ENCODE data around the gene SLC2A4. TPM values are rescaled to one million over a fixed set of nuclear protein-coding genes. Genes with fewer than 3 reads are reported as not detected.
A peak's percentile ranks its signal among the peaks of the same experiment; 100 is the strongest.

SLC2A4 gene
- total RNA-seq (2012; rRNA removed) (under 0.01 TPM in 1 of 2 replicates, not detected in the other), polyA plus RNA-seq (2012; rRNA removed) (0.07 TPM in 2 replicates), Bru-seq, nascent RNA (not detected), BruChase-seq, experiment 1, labeled RNA remaining after a 6-hour chase (percentile 14 among the genes with signal in this experiment), BruChase-seq, experiment 2, labeled RNA remaining after a 2-hour chase (percentile 10 among the genes with signal in this experiment)
- 0.03 and 0.15 TPM in 2 replicates for polyA plus RNA-seq (2012; cell fraction: cytosol; rRNA removed)
- polyA plus RNA-seq (2012; cell fraction: nucleus; rRNA removed; ENCODE audit: low replicate concordance) = 0.32 and 0.36 TPM in 2 replicates
- long read RNA-seq, partial matches to known transcripts = 0 of 1 reads
- long read RNA-seq, other reads (novel, unspliced or antisense) = 1 of 1 reads

DNA sequence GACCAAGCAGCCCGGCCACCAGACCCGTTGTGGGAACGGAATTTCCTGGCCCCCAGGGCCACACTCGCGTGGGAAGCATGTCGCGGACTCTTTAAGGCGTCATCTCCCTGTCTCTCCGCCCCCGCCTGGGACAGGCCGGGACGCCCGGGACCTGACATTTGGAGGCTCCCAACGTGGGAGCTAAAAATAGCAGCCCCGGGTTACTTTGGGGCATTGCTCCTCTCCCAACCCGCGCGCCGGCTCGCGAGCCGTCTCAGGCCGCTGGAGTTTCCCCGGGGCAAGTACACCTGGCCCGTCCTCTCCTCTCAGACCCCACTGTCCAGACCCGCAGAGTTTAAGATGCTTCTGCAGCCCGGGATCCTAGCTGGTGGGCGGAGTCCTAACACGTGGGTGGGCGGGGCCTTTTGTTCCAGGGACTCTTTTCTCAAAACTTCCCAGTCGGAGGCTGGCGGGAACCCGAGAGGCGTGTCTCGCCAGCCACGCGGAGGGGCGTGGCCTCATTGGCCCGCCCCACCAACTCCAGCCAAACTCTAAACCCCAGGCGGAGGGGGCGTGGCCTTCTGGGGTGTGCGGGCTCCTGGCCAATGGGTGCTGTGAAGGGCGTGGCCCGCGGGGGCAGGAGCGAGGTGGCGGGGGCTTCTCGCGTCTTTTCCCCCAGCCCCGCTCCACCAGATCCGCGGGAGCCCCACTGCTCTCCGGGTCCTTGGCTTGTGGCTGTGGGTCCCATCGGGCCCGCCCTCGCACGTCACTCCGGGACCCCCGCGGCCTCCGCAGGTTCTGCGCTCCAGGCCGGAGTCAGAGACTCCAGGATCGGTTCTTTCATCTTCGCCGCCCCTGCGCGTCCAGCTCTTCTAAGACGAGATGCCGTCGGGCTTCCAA lies at the start of gene SLC2A4:
Gene SLC2A4 (plus strand): TSS at position 645 of the 879 bp plus-strand sequence. CDS start 217 bp downstream, at position 862.
- H3K14ac ChIP-seq (replicated peaks; ENCODE audit: low read depth, low read length) = no peak within 1 kb of the TSS
- 0% methylated on average over 30 of the region's 71 CpGs; no CpG with 5 or more reads in 1 of the 2 experiments for WGBS, 2 experiments (ENCODE audit: extremely low coverage in 2 of 2, insufficient read length in 1 of 2)
- H2BK20ac ChIP-seq (ENCODE audit: low read depth, low read length) = no peak within 1 kb of the TSS
- DNase-seq = peak; percentile 90
- no peaks in the 10 kb centered on the region for H4K20me1 ChIP-seq (ENCODE audit: insufficient read depth, low read length)
- no peak within 1 kb of the TSS for H2BK120ac ChIP-seq (ENCODE audit: low read depth, low read length)
- peaks cover 28% of the 10 kb centered on the region; the same call in 1 of the 2 replicates for H3K27me3 ChIP-seq (ENCODE audit: control insufficient read depth, insufficient read depth, low read length)
- peak within 1 kb of the TSS; percentile 91 for H2AFZ ChIP-seq (replicated peaks; ENCODE audit: low read length, poor library complexity)
- peak within 1 kb of the TSS; percentile 33 for H3K4me3 ChIP-seq (ENCODE audit: insufficient read depth, low read depth, low read length)
- ChIA-PET POLR2A (ENCODE audit: unreplicated experiment) (no interaction called here), CTCF (interaction anchor here (2.7 kb wide), 1 partner anchor 15 kb away, joined by 17 read pairs; no protein-coding TSS in a partner anchor)
- H3K9me1 ChIP-seq (ENCODE audit: insufficient read depth, low read length) = no peaks in the 10 kb centered on the region
- H2AK5ac ChIP-seq (ENCODE audit: low read depth, low read length) = no peak within 1 kb of the TSS
- no peak within 1 kb of the TSS for H3K56ac ChIP-seq (ENCODE audit: extremely low read depth, insufficient read depth, low read length)
- no peak within 1 kb of the TSS for H3K27ac ChIP-seq (ENCODE audit: insufficient read depth, low read length)
- no peak within 1 kb of the TSS for H3K18ac ChIP-seq (ENCODE audit: low read depth, low read length)
- no peak within 1 kb of the TSS for H4K8ac ChIP-seq (ENCODE audit: low read depth in 2 of 2, low read length in 2 of 2)
- intact Hi-C loops (cut with micrococcal nuclease) = loop anchor here (2.0 kb wide), 1 partner anchor 307 kb away; no protein-coding TSS in a partner anchor
- no peaks in the 10 kb centered on the region for H3K36me3 ChIP-seq (ENCODE audit: control insufficient read depth, insufficient read depth, low read length)
- no peak within 1 kb of the TSS for H3K4ac ChIP-seq (ENCODE audit: low read depth, low read length)
- no peak within 1 kb of the TSS for H3K9ac ChIP-seq (ENCODE audit: low read depth, low read length)
- H3K23ac ChIP-seq (ENCODE audit: low read depth, low read length) = no peak within 1 kb of the TSS
- H3K9me3 ChIP-seq (ENCODE audit: control insufficient read depth, insufficient read depth, low read length) = no peaks in the 10 kb centered on the region
- peak within 1 kb of the TSS; percentile 79 for H2AK9ac ChIP-seq (replicated peaks; ENCODE audit: low read depth, low read length, poor library complexity)
- ATAC-seq (ENCODE audit: low read depth) = peak; percentile 94
- H4K5ac ChIP-seq (ENCODE audit: low read depth, low read length) = no peak within 1 kb of the TSS
- no TSS peak for BruUV-seq (replicated peaks)
- H4K91ac ChIP-seq (ENCODE audit: insufficient read depth, low read depth, low read length) = no peak within 1 kb of the TSS
- in situ Hi-C loops (cut with MboI; ENCODE audit: low sequenced_read_pairs) = no loop called here
- H2BK15ac ChIP-seq (ENCODE audit: low read depth, low read length) = no peak within 1 kb of the TSS
- H3K79me1 ChIP-seq (ENCODE audit: low read depth in 1 of 2, low read length in 2 of 2) = no peaks in the 10 kb centered on the region
- no peak within 1 kb of the TSS for H2BK5ac ChIP-seq (ENCODE audit: low read depth, low read length, poor library complexity, severe bottlenecking)
- dilution Hi-C loops (cut with HindIII; ENCODE audit: low sequenced_read_pairs, unreplicated experiment) = no loop called here
- TF ChIP-seq RAD21 (IDR thresholded peaks at IDR 0.05; ENCODE audit: low read length) = no peak
- TF ChIP-seq MXI1 (IDR thresholded peaks at IDR 0.05; ENCODE audit: borderline replicate concordance, low read depth, low read length) = peak; percentile 99
- peak; percentile 15; the same call in 1 of the 2 replicates for TF ChIP-seq POLR2A (IDR thresholded peaks at IDR 0.05; ENCODE audit: low read depth, low read length)
- no peak for TF ChIP-seq SMC3 (IDR thresholded peaks at IDR 0.05; ENCODE audit: low read depth, low read length)
- TF ChIP-seq CTCF (conservative IDR thresholded peaks at IDR 0.05; ENCODE audit: low read depth, low read length) = no peak
- TF ChIP-seq MAZ (IDR thresholded peaks at IDR 0.05; ENCODE audit: borderline replicate concordance, low read depth, low read length) = peak; percentile 45; the same call in 1 of the 2 replicates
- peak within 1 kb of the TSS; percentile 81 for H3K4me2 ChIP-seq (ENCODE audit: low read depth, low read length)
- peaks cover 2% of the 10 kb centered on the region; the same call in 1 of the 2 replicates for H3K4me1 ChIP-seq (ENCODE audit: control insufficient read depth, insufficient read depth, low read length)

Measured in IMR-90 (cell line).